Measurements from ENCODE around the gene CUL1.

GRCh38 chr7:148763622-148764021 lies 64.9 kb downstream of the CUL1 start:
- no peak for TF ChIP-seq POLR2A (IDR thresholded peaks at IDR 0.05)
- TF ChIP-seq, protein P1, sequence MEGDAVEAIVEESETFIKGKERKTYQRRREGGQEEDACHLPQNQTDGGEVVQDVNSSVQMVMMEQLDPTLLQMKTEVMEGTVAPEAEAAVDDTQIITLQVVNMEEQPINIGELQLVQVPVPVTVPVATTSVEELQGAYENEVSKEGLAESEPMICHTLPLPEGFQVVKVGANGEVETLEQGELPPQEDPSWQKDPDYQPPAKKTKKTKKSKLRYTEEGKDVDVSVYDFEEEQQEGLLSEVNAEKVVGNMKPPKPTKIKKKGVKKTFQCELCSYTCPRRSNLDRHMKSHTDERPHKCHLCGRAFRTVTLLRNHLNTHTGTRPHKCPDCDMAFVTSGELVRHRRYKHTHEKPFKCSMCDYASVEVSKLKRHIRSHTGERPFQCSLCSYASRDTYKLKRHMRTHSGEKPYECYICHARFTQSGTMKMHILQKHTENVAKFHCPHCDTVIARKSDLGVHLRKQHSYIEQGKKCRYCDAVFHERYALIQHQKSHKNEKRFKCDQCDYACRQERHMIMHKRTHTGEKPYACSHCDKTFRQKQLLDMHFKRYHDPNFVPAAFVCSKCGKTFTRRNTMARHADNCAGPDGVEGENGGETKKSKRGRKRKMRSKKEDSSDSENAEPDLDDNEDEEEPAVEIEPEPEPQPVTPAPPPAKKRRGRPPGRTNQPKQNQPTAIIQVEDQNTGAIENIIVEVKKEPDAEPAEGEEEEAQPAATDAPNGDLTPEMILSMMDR (IDR thresholded peaks at IDR 0.05), result no peak
- no peak for TF ChIP-seq POLR2AphosphoS5 (IDR thresholded peaks at IDR 0.05)

Data from upper lobe of left lung (tissue), 4 donors.